ENCODE measurements around the gene CACNA1I. TPM values are rescaled to one million over a fixed set of nuclear protein-coding genes. Genes with fewer than 3 reads are reported as not detected.

CACNA1I gene
- total RNA-seq, 1 experiment from 2014 or later, result 2.1 TPM

DNA sequence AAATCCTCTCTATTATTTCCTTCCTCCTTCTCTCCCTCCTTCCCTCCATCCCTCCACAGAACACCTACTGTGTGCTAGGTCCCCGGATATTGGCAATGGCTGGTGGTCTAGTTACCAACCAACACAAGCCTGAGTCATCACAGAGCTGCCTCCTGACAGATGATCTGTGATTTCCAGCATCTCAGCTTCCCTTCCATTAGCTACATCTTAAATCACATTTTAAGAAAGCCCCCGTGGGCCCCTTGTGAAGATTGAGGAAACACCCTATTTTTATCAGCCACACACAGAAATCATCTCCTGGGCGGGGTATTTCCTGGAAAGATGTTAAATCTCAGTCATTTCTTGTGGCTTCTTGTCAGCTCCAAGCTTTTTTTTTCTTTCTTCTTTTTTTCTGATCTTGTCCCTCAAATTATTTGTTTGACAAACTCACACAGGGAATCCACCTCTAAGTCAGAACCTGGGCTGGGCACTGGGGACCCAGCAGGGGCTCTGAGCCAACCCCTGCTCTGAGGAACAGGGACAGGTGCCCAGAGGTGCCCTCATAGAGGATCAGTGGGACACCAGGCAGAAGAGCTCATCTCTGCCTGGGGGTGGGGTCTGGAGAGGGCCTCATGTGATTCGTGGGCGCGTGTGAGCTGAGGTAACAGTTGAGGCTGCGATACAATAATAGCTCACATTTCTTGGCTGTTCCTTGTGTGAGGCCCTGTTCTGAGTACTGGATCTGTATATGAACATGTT lies 42.4 kb downstream of the CACNA1I start:
- peaks cover 2% of the 10 kb centered on the region; the same call in 1 of the 2 replicates for H3K36me3 Mint-ChIP-seq
- ATAC-seq, result no peak
- CTCF ChIA-PET, result interaction anchor here (1.4 to 2.2 kb wide), 2 partner anchors 11 to 78 kb away, joined by 5 to 6 read pairs; no protein-coding TSS in a partner anchor
- H3K4me1 Mint-ChIP-seq, result peaks cover 9% of the 10 kb centered on the region
- no peak overlapping the region for H3K4me3 Mint-ChIP-seq
- H3K9me3 Mint-ChIP-seq, result peaks cover 14% of the 10 kb centered on the region
- H3K27ac Mint-ChIP-seq, result no peak overlapping the region
- peaks cover 4% of the 10 kb centered on the region for H3K27me3 Mint-ChIP-seq (ENCODE audit: low read depth)
- POLR2A ChIA-PET, result no interaction called here
- DNase-seq (ENCODE audit: low spot score), result no peak
- TF ChIP-seq, protein P1, sequence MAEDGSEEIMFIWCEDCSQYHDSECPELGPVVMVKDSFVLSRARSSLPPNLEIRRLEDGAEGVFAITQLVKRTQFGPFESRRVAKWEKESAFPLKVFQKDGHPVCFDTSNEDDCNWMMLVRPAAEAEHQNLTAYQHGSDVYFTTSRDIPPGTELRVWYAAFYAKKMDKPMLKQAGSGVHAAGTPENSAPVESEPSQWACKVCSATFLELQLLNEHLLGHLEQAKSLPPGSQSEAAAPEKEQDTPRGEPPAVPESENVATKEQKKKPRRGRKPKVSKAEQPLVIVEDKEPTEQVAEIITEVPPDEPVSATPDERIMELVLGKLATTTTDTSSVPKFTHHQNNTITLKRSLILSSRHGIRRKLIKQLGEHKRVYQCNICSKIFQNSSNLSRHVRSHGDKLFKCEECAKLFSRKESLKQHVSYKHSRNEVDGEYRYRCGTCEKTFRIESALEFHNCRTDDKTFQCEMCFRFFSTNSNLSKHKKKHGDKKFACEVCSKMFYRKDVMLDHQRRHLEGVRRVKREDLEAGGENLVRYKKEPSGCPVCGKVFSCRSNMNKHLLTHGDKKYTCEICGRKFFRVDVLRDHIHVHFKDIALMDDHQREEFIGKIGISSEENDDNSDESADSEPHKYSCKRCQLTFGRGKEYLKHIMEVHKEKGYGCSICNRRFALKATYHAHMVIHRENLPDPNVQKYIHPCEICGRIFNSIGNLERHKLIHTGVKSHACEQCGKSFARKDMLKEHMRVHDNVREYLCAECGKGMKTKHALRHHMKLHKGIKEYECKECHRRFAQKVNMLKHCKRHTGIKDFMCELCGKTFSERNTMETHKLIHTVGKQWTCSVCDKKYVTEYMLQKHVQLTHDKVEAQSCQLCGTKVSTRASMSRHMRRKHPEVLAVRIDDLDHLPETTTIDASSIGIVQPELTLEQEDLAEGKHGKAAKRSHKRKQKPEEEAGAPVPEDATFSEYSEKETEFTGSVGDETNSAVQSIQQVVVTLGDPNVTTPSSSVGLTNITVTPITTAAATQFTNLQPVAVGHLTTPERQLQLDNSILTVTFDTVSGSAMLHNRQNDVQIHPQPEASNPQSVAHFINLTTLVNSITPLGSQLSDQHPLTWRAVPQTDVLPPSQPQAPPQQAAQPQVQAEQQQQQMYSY (CRISPR knock-in tag; IDR thresholded peaks at IDR 0.05), result no peak
- TF ChIP-seq, protein P2, sequence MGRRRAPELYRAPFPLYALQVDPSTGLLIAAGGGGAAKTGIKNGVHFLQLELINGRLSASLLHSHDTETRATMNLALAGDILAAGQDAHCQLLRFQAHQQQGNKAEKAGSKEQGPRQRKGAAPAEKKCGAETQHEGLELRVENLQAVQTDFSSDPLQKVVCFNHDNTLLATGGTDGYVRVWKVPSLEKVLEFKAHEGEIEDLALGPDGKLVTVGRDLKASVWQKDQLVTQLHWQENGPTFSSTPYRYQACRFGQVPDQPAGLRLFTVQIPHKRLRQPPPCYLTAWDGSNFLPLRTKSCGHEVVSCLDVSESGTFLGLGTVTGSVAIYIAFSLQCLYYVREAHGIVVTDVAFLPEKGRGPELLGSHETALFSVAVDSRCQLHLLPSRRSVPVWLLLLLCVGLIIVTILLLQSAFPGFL (CRISPR knock-in tag; IDR thresholded peaks at IDR 0.05; ENCODE audit: borderline replicate concordance), result no peak
- TF ChIP-seq, protein P3, sequence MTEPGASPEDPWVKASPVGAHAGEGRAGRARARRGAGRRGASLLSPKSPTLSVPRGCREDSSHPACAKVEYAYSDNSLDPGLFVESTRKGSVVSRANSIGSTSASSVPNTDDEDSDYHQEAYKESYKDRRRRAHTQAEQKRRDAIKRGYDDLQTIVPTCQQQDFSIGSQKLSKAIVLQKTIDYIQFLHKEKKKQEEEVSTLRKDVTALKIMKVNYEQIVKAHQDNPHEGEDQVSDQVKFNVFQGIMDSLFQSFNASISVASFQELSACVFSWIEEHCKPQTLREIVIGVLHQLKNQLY (CRISPR knock-in tag; IDR thresholded peaks at IDR 0.05), result no peak
- TF ChIP-seq CBFB (CRISPR knock-in tag; IDR thresholded peaks at IDR 0.05; ENCODE audit: low read depth), result no peak
- TF ChIP-seq, protein P4, sequence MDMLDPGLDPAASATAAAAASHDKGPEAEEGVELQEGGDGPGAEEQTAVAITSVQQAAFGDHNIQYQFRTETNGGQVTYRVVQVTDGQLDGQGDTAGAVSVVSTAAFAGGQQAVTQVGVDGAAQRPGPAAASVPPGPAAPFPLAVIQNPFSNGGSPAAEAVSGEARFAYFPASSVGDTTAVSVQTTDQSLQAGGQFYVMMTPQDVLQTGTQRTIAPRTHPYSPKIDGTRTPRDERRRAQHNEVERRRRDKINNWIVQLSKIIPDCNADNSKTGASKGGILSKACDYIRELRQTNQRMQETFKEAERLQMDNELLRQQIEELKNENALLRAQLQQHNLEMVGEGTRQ (CRISPR knock-in tag; IDR thresholded peaks at IDR 0.05), result no peak
- TF ChIP-seq, protein P5, sequence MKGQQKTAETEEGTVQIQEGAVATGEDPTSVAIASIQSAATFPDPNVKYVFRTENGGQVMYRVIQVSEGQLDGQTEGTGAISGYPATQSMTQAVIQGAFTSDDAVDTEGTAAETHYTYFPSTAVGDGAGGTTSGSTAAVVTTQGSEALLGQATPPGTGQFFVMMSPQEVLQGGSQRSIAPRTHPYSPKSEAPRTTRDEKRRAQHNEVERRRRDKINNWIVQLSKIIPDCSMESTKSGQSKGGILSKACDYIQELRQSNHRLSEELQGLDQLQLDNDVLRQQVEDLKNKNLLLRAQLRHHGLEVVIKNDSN (CRISPR knock-in tag; IDR thresholded peaks at IDR 0.05), result no peak
- TF ChIP-seq, protein P6, sequence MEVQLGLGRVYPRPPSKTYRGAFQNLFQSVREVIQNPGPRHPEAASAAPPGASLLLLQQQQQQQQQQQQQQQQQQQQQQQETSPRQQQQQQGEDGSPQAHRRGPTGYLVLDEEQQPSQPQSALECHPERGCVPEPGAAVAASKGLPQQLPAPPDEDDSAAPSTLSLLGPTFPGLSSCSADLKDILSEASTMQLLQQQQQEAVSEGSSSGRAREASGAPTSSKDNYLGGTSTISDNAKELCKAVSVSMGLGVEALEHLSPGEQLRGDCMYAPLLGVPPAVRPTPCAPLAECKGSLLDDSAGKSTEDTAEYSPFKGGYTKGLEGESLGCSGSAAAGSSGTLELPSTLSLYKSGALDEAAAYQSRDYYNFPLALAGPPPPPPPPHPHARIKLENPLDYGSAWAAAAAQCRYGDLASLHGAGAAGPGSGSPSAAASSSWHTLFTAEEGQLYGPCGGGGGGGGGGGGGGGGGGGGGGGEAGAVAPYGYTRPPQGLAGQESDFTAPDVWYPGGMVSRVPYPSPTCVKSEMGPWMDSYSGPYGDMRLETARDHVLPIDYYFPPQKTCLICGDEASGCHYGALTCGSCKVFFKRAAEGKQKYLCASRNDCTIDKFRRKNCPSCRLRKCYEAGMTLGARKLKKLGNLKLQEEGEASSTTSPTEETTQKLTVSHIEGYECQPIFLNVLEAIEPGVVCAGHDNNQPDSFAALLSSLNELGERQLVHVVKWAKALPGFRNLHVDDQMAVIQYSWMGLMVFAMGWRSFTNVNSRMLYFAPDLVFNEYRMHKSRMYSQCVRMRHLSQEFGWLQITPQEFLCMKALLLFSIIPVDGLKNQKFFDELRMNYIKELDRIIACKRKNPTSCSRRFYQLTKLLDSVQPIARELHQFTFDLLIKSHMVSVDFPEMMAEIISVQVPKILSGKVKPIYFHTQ (CRISPR knock-in tag; IDR thresholded peaks at IDR 0.05), result no peak
- TF ChIP-seq, protein P7, sequence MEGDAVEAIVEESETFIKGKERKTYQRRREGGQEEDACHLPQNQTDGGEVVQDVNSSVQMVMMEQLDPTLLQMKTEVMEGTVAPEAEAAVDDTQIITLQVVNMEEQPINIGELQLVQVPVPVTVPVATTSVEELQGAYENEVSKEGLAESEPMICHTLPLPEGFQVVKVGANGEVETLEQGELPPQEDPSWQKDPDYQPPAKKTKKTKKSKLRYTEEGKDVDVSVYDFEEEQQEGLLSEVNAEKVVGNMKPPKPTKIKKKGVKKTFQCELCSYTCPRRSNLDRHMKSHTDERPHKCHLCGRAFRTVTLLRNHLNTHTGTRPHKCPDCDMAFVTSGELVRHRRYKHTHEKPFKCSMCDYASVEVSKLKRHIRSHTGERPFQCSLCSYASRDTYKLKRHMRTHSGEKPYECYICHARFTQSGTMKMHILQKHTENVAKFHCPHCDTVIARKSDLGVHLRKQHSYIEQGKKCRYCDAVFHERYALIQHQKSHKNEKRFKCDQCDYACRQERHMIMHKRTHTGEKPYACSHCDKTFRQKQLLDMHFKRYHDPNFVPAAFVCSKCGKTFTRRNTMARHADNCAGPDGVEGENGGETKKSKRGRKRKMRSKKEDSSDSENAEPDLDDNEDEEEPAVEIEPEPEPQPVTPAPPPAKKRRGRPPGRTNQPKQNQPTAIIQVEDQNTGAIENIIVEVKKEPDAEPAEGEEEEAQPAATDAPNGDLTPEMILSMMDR (IDR thresholded peaks at IDR 0.05), result no peak
- TF ChIP-seq, protein P8, sequence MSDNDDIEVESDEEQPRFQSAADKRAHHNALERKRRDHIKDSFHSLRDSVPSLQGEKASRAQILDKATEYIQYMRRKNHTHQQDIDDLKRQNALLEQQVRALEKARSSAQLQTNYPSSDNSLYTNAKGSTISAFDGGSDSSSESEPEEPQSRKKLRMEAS (CRISPR knock-in tag; IDR thresholded peaks at IDR 0.05), result no peak
- TF ChIP-seq, protein P9, sequence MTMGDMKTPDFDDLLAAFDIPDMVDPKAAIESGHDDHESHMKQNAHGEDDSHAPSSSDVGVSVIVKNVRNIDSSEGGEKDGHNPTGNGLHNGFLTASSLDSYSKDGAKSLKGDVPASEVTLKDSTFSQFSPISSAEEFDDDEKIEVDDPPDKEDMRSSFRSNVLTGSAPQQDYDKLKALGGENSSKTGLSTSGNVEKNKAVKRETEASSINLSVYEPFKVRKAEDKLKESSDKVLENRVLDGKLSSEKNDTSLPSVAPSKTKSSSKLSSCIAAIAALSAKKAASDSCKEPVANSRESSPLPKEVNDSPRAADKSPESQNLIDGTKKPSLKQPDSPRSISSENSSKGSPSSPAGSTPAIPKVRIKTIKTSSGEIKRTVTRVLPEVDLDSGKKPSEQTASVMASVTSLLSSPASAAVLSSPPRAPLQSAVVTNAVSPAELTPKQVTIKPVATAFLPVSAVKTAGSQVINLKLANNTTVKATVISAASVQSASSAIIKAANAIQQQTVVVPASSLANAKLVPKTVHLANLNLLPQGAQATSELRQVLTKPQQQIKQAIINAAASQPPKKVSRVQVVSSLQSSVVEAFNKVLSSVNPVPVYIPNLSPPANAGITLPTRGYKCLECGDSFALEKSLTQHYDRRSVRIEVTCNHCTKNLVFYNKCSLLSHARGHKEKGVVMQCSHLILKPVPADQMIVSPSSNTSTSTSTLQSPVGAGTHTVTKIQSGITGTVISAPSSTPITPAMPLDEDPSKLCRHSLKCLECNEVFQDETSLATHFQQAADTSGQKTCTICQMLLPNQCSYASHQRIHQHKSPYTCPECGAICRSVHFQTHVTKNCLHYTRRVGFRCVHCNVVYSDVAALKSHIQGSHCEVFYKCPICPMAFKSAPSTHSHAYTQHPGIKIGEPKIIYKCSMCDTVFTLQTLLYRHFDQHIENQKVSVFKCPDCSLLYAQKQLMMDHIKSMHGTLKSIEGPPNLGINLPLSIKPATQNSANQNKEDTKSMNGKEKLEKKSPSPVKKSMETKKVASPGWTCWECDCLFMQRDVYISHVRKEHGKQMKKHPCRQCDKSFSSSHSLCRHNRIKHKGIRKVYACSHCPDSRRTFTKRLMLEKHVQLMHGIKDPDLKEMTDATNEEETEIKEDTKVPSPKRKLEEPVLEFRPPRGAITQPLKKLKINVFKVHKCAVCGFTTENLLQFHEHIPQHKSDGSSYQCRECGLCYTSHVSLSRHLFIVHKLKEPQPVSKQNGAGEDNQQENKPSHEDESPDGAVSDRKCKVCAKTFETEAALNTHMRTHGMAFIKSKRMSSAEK (CRISPR knock-in tag; IDR thresholded peaks at IDR 0.05; ENCODE audit: borderline replicate concordance), result no peak
- TF ChIP-seq IRF2 (CRISPR knock-in tag; IDR thresholded peaks at IDR 0.05; ENCODE audit: borderline replicate concordance, low read depth), result no peak
- no peak for TF ChIP-seq ZNF121 (CRISPR knock-in tag; IDR thresholded peaks at IDR 0.05)
- TF ChIP-seq, protein P10, sequence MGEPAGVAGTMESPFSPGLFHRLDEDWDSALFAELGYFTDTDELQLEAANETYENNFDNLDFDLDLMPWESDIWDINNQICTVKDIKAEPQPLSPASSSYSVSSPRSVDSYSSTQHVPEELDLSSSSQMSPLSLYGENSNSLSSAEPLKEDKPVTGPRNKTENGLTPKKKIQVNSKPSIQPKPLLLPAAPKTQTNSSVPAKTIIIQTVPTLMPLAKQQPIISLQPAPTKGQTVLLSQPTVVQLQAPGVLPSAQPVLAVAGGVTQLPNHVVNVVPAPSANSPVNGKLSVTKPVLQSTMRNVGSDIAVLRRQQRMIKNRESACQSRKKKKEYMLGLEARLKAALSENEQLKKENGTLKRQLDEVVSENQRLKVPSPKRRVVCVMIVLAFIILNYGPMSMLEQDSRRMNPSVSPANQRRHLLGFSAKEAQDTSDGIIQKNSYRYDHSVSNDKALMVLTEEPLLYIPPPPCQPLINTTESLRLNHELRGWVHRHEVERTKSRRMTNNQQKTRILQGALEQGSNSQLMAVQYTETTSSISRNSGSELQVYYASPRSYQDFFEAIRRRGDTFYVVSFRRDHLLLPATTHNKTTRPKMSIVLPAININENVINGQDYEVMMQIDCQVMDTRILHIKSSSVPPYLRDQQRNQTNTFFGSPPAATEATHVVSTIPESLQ (CRISPR knock-in tag; IDR thresholded peaks at IDR 0.05), result no peak
- TF ChIP-seq EMX1 (CRISPR knock-in tag; IDR thresholded peaks at IDR 0.05), result no peak
- TF ChIP-seq HMGA2 (CRISPR knock-in tag; IDR thresholded peaks at IDR 0.05), result no peak
